ENCODE data around the gene ERBB3.

Gene ERBB3

DNA sequence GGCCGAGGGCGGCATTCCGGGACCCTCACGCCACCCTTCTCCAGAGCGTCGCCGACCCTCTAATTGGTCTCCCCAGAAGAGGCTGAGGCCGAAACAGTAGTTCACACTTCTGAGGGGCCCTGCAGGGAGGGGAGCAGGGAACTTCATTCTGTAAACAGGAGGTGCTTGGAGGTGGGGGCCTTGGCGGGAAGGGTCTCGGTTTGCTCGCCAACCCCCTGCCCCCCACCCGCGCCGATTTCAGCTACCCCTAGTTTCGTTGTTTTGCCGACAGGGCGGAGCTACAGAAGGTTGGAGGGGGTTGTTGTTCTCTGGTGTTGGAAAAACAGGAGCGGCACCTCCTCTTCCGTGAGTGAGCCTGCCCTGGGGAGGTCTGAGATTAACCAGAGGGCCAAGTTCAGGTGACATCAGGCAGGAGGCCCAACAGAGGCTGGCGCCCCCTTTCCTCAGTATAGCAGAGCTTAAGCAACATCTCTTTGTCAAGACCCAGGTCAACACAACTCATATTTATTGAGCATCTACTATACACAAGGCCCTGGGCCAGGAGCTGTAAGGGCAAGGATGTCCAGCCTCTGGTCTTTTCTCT, 682 bp downstream of the ERBB3 start:
- DNase-seq, result no peak

DNA sequence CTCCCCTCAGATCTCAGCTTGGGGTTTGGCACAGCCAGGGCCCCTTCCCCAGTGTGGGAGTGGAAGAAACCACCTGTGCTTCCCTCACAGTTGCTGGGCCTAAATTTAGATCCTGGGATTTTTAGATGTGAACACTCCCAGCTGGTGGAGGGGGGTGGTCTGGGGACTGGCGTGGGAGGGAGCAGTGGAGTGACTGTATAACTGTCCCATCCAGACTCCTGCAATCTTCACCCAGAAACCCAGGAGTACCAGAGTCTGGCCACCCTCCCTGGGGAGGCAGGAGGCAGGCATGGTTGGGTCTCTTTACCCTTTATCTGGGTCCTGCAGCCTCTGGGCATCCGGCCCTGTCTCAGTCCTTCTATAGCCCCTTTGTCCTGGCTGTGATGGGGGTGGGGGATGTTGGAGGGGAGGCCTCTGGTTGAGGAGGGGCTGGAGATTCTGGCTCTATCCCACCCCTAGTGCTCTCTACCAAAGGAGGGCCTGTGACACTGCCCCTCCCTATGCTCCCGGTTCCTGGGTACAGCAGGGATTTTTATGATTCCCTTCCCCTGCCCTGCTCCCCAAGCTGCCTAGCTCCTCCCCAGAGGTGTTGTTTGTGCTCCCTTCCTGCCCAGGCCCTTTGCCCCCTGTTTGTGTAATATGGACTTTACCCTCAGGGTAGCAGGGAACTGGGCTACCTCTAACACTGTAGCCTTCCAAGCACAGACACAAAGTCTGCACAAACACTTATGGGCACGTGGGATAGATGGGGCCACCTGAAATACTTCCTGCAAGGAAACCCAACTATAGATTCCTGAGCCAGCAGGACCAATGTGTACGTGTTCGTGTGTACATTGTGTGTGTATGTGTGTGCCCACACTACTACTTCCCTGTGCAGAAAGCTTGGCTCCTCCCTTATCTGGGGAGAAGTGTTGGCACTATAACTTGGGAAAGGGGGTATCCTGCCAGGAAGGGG, 1.7 kb downstream of the ERBB3 start:
- no peak for DNase-seq

DNA sequence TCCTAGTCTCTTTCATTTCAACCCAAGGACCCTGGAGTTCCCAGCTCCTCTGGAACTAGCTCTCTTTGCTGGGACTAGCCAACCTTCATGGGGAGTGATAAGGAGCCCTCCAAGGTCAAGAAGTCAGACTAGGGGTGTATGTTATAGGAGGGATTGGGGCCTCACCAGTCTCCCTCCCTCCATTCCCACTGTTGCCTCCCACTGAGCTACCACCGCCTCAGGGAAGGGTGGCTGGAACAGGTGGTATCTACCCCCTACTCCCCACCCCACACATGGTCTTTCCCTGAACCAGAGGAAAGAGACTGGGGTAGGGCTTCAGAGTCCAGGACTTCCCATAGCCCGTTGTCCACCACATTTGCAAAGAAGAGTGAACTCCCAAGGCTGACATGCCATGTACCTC, 2.4 kb downstream of the ERBB3 start:
- no peak for DNase-seq

DNA sequence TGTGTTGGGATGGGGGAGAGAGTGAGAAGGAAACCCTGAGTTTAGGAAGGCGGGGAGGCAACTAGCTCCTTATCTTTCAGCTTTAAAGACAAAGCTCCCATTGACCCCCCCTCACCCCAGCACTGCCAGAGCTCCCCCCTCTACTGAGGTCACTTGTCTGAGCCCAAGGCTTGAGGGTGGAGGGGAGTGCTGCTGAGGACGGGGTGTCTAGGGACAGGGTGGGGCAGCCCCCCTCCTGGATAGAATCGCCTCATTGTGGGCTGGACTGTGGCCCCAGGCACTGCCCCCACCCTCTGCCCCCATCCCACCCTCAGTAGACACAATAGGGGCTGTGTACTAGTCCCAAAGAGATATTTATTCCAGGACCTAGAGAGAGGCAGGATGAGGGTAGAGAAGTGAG, 3.0 kb downstream of the ERBB3 start:
- no peak for DNase-seq

DNA sequence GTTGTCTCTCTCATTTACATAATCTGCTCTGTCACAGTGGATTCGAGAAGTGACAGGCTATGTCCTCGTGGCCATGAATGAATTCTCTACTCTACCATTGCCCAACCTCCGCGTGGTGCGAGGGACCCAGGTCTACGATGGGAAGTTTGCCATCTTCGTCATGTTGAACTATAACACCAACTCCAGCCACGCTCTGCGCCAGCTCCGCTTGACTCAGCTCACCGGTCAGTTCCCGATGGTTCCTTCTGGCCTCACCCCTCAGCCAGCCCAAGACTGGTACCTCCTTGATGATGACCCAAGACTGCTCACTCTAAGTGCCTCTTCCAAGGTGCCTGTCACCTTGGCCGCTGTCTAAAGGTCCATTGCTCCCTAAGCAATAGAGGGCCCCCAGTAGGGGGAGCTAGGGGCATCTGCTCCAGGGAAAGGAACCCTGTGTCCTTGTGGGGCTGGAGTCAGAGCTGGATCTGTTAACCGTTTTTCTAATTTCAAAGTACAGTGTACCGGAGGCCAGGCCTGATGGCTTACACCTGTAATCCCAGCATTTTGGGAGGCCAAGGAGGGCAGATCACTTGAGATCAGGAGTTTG, 5.1 kb downstream of the ERBB3 start:
- peak in 1 of 2 experiments; percentile 18 for DNase-seq

DNA sequence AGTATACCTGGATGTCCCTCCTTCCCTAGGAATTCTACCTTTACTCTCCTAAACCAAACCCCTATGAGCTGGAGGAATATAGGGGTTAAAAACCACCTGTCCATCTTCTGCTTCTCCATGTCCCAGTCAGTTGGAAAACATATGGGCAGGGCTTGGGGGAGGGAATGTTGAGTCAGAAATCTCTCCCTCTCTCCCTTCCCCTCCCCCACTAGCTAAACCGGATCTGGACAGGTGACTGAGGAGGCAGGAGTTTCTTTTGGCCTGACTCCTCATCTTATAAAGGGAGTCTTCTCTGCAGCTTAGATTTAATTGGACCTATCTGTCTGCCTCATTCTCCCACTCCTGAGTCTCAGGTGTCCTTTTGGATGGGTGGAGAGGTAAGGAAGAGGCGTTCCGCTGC, 6.1 kb downstream of the ERBB3 start:
- no peak for DNase-seq

DNA sequence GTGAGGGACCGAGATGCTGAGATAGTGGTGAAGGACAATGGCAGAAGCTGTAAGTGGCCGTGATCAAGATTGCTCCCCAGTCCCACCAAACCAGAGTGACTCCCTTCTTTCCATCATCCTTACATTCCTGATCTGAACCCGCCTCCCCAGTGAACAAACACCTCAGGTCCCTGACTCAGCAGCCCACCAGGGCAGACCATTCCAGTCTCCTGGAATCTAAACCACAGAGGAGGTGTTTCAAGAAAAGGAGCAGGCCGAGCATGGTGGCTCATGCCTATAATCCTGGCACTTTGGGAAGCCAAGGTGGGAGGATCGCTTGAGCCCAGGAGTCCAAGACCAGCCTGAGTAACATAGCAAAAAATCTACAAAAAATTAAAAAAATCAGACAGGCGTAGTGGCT, 6.6 kb downstream of the ERBB3 start:
- DNase-seq, result no peak

DNA sequence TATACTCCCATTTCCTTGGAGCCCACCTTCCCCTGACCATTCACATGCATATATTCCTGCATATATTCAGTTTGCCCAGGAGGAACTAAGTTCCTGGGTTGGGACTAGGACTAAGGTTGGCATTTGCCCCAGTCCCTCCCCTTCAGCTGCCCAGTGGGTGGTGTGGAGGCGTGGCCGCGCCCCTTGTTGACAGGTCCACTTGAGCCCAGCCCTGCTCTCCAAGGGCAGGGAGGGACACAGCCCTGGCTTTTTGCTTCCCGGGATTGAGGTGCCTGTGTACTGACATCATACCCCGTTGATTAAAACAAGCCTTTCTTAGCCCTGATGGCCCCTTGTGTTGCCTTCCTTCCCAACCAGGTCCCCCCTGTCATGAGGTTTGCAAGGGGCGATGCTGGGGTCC, 7.3 kb downstream of the ERBB3 start:
- no peak for DNase-seq

DNA sequence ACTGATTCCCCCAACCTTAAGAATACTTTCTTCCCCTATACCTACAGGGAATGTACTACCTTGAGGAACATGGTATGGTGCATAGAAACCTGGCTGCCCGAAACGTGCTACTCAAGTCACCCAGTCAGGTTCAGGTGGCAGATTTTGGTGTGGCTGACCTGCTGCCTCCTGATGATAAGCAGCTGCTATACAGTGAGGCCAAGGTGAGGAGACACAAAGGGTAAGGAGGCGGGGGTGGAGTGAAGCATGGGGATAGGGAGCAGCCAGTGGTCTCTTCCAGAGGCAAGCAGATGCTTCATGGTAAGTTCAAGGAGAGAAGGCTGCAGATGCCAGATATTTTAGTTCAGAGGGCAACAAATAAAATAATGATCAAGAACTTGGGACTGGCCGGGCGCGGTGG, 17.8 kb downstream of the ERBB3 start:
- no peak for DNase-seq

DNA sequence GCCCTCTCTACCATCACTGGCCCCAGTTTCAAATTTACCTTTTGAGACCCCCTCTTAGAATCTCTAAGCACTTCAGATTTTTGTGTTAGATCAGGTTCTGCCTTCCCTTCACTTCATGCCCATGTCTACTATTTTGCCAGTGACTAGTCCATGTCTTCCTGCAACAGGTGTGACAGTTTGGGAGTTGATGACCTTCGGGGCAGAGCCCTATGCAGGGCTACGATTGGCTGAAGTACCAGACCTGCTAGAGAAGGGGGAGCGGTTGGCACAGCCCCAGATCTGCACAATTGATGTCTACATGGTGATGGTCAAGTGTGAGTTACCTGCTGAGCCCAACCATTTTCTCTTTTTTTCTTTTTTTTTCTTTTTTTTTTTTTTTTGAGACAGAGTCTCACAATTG, 18.6 kb downstream of the ERBB3 start:
- no peak for DNase-seq

DNA sequence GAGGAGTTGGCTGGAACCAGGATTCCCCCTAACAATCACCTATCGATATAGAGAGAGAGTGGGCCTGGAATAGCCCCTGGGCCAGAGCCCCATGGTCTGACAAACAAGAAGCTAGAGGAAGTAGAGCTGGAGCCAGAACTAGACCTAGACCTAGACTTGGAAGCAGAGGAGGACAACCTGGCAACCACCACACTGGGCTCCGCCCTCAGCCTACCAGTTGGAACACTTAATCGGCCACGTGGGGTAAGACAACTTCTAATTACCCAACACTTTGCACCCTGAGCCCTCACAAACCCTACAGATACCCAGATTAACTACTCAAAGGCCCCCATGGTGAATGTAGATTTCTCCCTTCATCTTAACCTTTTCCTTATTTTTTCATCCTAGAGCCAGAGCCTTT, 19.8 kb downstream of the ERBB3 start:
- DNase-seq, result no peak

DNA sequence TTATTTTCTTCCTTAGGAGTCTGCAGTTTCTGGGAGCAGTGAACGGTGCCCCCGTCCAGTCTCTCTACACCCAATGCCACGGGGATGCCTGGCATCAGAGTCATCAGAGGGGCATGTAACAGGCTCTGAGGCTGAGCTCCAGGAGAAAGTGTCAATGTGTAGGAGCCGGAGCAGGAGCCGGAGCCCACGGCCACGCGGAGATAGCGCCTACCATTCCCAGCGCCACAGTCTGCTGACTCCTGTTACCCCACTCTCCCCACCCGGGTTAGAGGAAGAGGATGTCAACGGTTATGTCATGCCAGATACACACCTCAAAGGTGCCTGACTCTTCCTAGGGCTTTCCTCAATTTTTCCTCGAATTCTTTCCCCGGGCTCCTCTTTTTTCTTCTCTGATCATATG, 21.1 kb downstream of the ERBB3 start:
- no peak for DNase-seq

DNA sequence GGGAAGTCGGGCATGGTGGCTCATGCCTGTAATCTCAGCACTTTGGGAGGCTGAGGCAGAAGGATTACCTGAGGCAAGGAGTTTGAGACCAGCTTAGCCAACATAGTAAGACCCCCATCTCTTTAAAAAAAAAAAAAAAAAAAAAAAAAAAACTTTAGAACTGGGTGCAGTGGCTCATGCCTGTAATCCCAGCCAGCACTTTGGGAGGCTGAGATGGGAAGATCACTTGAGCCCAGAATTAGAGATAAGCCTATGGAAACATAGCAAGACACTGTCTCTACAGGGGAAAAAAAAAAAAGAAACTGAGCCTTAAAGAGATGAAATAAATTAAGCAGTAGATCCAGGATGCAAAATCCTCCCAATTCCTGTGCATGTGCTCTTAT, 22.7 kb downstream of the ERBB3 start:
- DNase-seq, result no peak

DNA sequence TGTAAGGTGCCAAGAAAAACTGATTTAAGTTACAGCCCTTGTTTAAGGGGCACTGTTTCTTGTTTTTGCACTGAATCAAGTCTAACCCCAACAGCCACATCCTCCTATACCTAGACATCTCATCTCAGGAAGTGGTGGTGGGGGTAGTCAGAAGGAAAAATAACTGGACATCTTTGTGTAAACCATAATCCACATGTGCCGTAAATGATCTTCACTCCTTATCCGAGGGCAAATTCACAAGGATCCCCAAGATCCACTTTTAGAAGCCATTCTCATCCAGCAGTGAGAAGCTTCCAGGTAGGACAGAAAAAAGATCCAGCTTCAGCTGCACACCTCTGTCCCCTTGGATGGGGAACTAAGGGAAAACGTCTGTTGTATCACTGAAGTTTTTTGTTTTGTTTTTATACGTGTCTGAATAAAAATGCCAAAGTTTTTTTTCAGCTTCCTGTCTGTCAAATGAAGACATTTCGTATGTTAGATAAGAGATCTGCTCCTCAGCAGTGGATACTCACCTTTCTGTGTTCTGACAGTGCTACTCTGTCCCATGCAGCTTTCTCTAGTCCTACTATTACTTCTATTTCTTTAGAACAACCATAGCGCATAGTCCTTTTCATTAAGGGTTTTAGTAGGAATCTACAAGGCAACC, 23.2 kb downstream of the ERBB3 start:
- DNase-seq, result no peak

DNA sequence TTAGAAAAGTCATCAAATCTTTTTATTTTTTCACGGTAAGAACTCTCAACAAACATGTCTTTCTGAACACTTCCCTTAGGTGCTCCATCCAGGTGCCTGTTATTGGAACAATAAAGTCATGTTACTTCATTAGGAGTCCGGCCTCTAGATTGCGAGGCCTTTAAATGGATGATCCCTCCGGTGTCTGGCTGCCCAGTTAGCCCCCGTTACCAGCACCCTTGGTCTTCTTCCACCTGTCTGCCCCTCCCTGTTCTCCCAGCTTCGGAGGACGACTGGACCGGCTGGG, 23.8 kb downstream of the ERBB3 start:
- no peak for DNase-seq

DNA sequence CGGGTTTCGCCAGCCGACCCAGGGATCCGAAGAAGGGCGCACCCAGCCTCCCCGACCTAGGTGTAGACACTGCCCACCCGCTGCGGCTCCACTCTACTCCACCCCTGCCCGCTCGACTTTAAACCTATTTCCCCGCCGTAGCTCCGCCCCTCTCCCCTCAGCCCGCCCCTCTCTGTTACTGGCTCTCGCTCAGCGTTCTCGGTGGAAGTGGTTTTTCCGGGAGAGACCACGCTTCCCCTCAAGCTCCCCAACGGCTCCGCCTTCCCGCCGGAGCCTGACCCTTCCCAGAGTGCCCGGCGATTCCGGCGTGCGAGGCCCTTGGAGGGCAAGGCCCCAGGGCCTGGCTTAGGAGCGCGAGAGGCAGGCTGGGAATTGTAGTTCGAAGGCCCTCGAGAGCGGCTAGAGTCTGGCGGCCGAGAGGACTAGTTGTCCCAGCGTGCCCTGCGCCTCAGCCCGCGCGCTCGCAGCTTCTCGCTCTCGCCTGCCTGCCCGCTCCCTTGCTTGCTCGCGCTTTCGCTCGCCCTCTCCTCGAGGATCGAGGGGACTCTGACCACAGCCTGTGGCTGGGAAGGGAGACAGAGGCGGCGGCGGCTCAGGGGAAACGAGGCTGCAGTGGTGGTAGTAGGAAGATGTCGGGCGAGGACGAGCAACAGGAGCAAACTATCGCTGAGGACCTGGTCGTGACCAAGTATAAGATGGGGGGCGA, 24.3 kb downstream of the ERBB3 start, which contains the start of gene PA2G4:
Gene PA2G4, plus strand, starts transcription at position 451 of the 706 bp plus-strand sequence. Its CDS starts 179 bp downstream, at position 630.
- DNase-seq, result peak; percentile 96 to 99

DNA sequence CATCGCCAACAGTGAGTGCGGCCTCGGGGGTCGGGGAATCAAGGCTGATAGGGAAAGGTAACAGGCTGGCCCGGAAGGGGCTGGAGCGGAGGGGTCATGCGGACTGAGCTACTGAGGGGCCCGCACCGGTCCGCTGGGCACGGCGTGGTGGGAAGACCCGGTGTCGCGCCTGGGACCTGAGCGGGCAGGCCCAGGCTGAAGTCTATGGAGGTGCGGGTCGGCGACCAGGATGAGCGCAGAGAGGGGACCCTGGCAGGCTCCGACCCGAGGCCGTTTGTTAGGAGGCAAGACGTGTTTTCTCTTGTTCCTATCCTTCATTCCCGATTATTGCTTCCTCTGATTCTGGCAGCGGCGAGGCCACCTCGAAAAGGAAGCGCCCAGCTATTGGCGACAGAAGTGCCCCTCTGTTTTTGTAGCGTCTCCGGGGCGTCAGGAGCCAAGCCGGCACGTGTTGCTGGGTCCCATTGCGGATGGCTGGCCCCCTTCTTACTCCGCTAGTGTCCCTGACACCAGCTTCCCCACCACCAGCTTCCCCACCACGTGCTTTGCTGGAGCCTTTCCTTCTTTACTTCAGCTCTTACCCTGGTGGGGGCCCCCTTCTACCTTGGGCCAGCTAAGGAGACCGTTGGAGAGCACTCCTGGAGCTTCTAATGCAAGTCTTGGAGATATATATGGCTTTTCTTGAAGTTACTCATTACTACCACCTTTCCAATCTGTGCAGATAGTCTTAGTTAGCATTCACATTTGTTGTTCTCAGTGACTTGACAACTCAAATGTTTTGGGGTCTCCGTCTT, 25.0 kb downstream of the ERBB3 start:
- DNase-seq, result peak in 1 of 2 experiments; percentile 46

DNA sequence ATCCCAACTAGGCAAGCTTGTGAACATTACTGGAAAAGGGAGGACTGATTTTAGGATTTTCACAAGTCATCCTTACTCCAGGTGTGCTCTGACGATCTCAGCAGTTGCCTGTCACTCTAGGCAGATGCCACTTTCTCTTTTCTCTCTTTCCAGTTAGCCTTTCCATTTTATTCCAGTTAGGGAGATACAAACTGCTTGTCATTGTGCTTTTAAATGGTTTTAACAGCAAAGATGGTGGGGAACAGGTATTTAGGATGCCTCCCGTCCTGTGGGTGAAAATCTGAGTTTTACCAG, 25.6 kb downstream of the ERBB3 start:
- no peak for DNase-seq

DNA sequence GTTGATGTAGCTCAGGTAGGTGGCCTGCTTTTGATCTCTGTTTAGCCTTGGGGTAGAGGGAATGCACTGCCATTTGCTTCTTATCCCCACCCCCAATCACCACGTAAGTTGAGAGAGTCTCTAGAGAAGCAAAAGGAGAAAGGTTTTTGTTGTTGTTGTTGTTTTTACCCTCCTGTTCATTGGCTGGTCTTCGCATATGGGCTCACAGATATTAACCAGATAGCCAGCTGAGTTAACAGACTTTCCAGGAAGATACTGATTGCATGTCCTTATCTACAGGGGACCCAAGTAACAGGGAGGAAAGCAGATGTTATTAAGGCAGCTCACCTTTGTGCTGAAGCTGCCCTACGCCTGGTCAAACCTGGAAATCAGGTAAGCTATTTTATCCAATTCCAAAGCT, 27.3 kb downstream of the ERBB3 start:
- DNase-seq, result no peak

DNA sequence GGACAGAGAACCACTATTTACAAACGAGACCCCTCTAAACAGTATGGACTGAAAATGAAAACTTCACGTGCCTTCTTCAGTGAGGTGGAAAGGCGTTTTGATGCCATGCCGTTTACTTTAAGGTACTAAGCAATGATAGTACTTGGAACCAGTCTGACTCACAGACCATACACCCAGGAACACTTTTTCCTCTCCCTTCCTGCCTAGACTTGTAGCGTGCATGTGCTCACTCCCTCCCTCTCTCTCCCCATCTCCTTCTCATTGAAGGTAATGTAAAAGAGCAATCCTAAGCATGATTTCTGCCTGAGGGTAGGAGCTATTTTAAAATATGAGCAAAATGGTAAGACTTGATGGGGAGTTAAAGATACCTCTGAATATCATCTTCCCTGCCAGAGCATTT, 30.6 kb downstream of the ERBB3 start:
- DNase-seq, result no peak

DNA sequence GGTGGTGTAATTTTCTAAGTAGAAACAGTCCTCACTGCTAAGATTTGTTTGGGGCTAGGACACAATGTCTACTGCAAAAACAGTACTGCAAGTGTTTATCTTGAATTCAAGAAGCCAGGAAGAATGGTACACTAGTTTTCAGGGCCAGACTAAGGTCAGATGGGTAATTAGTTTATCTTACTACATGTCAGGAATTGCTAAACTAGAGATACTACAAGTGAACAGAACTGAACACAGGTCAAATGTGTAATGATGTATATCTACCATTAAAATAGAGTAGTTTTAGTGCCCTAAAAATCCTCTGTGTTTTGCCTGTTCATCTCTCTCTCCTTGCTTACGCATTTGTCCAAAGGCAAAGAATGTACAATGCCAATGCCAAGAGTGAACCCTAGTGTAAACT, 34.1 kb downstream of the ERBB3 start:
- no peak for DNase-seq

DNA sequence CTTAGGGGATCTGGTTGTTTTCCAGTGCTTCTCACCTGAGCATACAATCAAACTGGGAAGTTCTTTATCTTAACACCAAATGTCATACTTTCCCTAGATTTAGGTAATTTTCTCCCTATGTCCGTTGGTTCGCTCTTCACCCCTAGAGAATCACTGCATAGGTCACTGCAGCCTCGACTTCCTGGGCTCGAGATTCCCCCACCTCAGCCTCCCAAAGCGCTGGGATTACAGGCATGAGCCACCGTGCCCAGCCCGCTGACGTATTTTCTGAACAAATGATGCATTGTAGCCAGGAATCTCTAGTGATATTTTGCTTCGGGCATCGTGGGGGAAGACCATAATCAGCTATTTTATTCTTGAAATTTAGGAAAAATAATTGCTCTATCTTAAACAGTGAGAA, 35.4 kb downstream of the ERBB3 start:
- no peak for DNase-seq
